Astrocyte (in vitro differentiated cells and primary cell): ENCODE measurements around the gene CYB5R4. TPM values are rescaled to one million over a fixed set of nuclear protein-coding genes. Genes with fewer than 3 reads are reported as not detected.

ENCODE experiments used
- DNase-seq: peaks from one replicate; pipeline ENCODE4 v3.0.0-alpha.2; 2010; ENCODE audit warnings: low read depth
- FAIRE-seq: peaks from 2 replicates; lab custom pipeline; 2011; peaks lifted over from hg19 to GRCh38; lab: Jason Lieb, UNC
- H2AFZ ChIP-seq: 2 replicates; pipeline ENCODE4 v1.6.0; 2012; ENCODE audit warnings: low read depth, low read length, inconsistent platforms
- H3K27ac ChIP-seq: 2 replicates; pipeline ENCODE4 v1.5.1; 2011; ENCODE audit warnings: low read depth, low read length, inconsistent platforms
- H3K27me3 ChIP-seq: 2 replicates; pipeline ENCODE4 v1.6.0; 2011; ENCODE audit warnings: low read length, inconsistent platforms; ENCODE audit not compliant: insufficient read depth
- H3K36me3 ChIP-seq: 2 replicates; pipeline ENCODE4 v1.5.1; 2011; ENCODE audit warnings: low read length, inconsistent platforms; ENCODE audit not compliant: insufficient read depth
- H3K4me1 ChIP-seq: 2 replicates; pipeline ENCODE4 v1.5.1; 2011; ENCODE audit warnings: low read length, inconsistent platforms; ENCODE audit not compliant: insufficient read depth
- H3K4me2 ChIP-seq: 2 replicates; pipeline ENCODE4 v1.6.0; 2012; ENCODE audit warnings: low read length, inconsistent platforms
- H3K4me3 ChIP-seq: 2 replicates; pipeline ENCODE4 v1.5.1; 2011; ENCODE audit warnings: low read depth, mild to moderate bottlenecking, low read length, inconsistent platforms; ENCODE audit not compliant: insufficient read depth
- H3K79me2 ChIP-seq: 2 replicates; pipeline ENCODE4 v1.6.0; 2012; ENCODE audit warnings: mild to moderate bottlenecking, low read length, inconsistent platforms; ENCODE audit not compliant: insufficient read depth
- H3K9ac ChIP-seq: 2 replicates; pipeline ENCODE4 v1.6.0; 2012; ENCODE audit warnings: mild to moderate bottlenecking, low read length, inconsistent platforms
- H3K9me3 ChIP-seq: 2 replicates; pipeline ENCODE4 v1.5.1; 2012; ENCODE audit warnings: low read depth, mild to moderate bottlenecking, low read length, inconsistent platforms; ENCODE audit not compliant: insufficient read depth
- H4K20me1 ChIP-seq: 2 replicates; pipeline ENCODE4 v1.6.0; 2012; ENCODE audit warnings: low read length, inconsistent platforms; ENCODE audit not compliant: insufficient read depth
- H3K27ac Mint-ChIP-seq: one replicate; pipeline ENCODE4 v1.8.0; 2021; ENCODE audit warnings: mild to moderate bottlenecking, mixed read lengths; ENCODE audit not compliant: unreplicated experiment
- H3K27me3 Mint-ChIP-seq: one replicate; pipeline ENCODE4 v1.8.0; 2021; ENCODE audit warnings: low read depth, mixed read lengths; ENCODE audit not compliant: unreplicated experiment
- H3K36me3 Mint-ChIP-seq: one replicate; pipeline ENCODE4 v1.8.0; 2021; ENCODE audit warnings: low read depth, mixed read lengths; ENCODE audit not compliant: unreplicated experiment
- H3K4me1 Mint-ChIP-seq: one replicate; pipeline ENCODE4 v1.8.0; 2021; ENCODE audit warnings: low read depth, mixed read lengths; ENCODE audit not compliant: unreplicated experiment
- H3K4me3 Mint-ChIP-seq: one replicate; pipeline ENCODE4 v1.8.0; 2021; ENCODE audit warnings: mild to moderate bottlenecking, moderate library complexity, mixed read lengths; ENCODE audit not compliant: unreplicated experiment
- H3K9me3 Mint-ChIP-seq: one replicate; pipeline ENCODE4 v1.8.0; 2021; ENCODE audit warnings: mild to moderate bottlenecking, mixed read lengths; ENCODE audit not compliant: unreplicated experiment
- CTCF ChIP-seq: IDR thresholded peaks from 2 replicates; pipeline ENCODE4 v1.5.1; 2011; ENCODE audit warnings: low read depth, mild to moderate bottlenecking, inconsistent platforms, low read length, moderate library complexity; ENCODE audit not compliant: insufficient read depth
- EZH2 ChIP-seq: IDR thresholded peaks from 2 replicates; pipeline ENCODE4 v1.6.1; 2012; ENCODE audit warnings: mild to moderate bottlenecking, low read length, inconsistent platforms; ENCODE audit not compliant: insufficient read depth
- total RNA-seq: library from RNA; stranded (reverse); gene quantifications from 2 replicates; pipeline ENCODE4 v1.2.1, GENCODE V29; 2021

The CYB5R4 gene
- total RNA-seq, 1 donor from 2014 or later, result 14.0 TPM

- Histone ChIP-seq H3K4me1 (no peaks in the 10 kb centered on the region), H3K36me3 (no peaks in the 10 kb centered on the region), H3K27ac (no peak overlapping the region), H3K27me3 (no peaks in the 10 kb centered on the region), H3K4me2 (no peak overlapping the region), H4K20me1 (no peaks in the 10 kb centered on the region), H3K9me3 (no peaks in the 10 kb centered on the region), H2AFZ (no peak overlapping the region), H3K4me3 (no peak overlapping the region), H3K9ac (no peak overlapping the region), H3K79me2 (no peaks in the 10 kb centered on the region)
- Mint-ChIP-seq H3K27me3 (no peaks in the 10 kb centered on the region), H3K4me1 (no peaks in the 10 kb centered on the region), H3K27ac (no peak overlapping the region), H3K36me3 (no peaks in the 10 kb centered on the region), H3K4me3 (no peak overlapping the region), H3K9me3 (peaks cover 4% of the 10 kb centered on the region)
- no peak for FAIRE-seq
- TF ChIP-seq CTCF, result no peak
- TF ChIP-seq EZH2, result no peak
- no peak for DNase-seq
Measured at GRCh38 chr6:83974409-83975050, 115.0 kb downstream of the CYB5R4 start.

GRCh38 chr6:83976037-83976755 is 116.7 kb downstream of the CYB5R4 start:
- Histone ChIP-seq H3K27ac (no peak overlapping the region), H3K9me3 (no peaks in the 10 kb centered on the region), H2AFZ (no peak overlapping the region), H3K79me2 (no peaks in the 10 kb centered on the region), H3K4me2 (no peak overlapping the region), H4K20me1 (no peaks in the 10 kb centered on the region), H3K9ac (no peak overlapping the region), H3K36me3 (no peaks in the 10 kb centered on the region), H3K4me3 (no peak overlapping the region), H3K4me1 (no peaks in the 10 kb centered on the region), H3K27me3 (no peaks in the 10 kb centered on the region)
- no peaks in the 10 kb centered on the region for H3K4me1 Mint-ChIP-seq
- H3K27ac Mint-ChIP-seq, result no peak overlapping the region
- no peak for TF ChIP-seq EZH2
- no peak for TF ChIP-seq CTCF
- H3K27me3 Mint-ChIP-seq, result no peaks in the 10 kb centered on the region
- no peak overlapping the region for H3K4me3 Mint-ChIP-seq
- H3K36me3 Mint-ChIP-seq, result no peaks in the 10 kb centered on the region
- DNase-seq (no peak), FAIRE-seq (no peak)
- H3K9me3 Mint-ChIP-seq, result peaks cover 4% of the 10 kb centered on the region

GRCh38 chr6:83976871-83977270 is 117.4 kb downstream of the CYB5R4 start:
- Histone ChIP-seq H3K79me2 (no peaks in the 10 kb centered on the region), H3K27ac (no peak overlapping the region), H3K27me3 (no peaks in the 10 kb centered on the region), H3K4me3 (no peak overlapping the region), H3K9me3 (no peaks in the 10 kb centered on the region), H3K9ac (no peak overlapping the region), H2AFZ (no peak overlapping the region), H3K4me2 (no peak overlapping the region), H3K4me1 (no peaks in the 10 kb centered on the region), H3K36me3 (no peaks in the 10 kb centered on the region), H4K20me1 (no peaks in the 10 kb centered on the region)
- no peaks in the 10 kb centered on the region for H3K27me3 Mint-ChIP-seq
- H3K9me3 Mint-ChIP-seq, result peaks cover 4% of the 10 kb centered on the region
- no peak for FAIRE-seq
- DNase-seq, result no peak
- H3K4me3 Mint-ChIP-seq, result no peak overlapping the region
- TF ChIP-seq EZH2 (no peak), CTCF (no peak)
- no peaks in the 10 kb centered on the region for H3K4me1 Mint-ChIP-seq
- H3K36me3 Mint-ChIP-seq, result no peaks in the 10 kb centered on the region
- H3K27ac Mint-ChIP-seq, result no peak overlapping the region
